H54 (cell line): ENCODE results near the gene SMOC1.
A peak's percentile ranks its signal among the peaks of the same experiment; 100 is the strongest.

ENCODE experiments used
- DNase-seq: peaks from one replicate; pipeline ENCODE4 v3.0.0; 2011; ENCODE audit warnings: low spot score, mixed read lengths; ENCODE audit not compliant: insufficient read length
- FAIRE-seq: peaks from 3 replicates; lab custom pipeline; 2011; peaks lifted over from hg19 to GRCh38; lab: Jason Lieb, UNC
- POLR2A ChIP-seq: IDR thresholded peaks from 2 replicates; pipeline ENCODE4 v1.6.1; 2011; ENCODE audit warnings: low read depth, mild to moderate bottlenecking, low read length

Gene SMOC1

DNA sequence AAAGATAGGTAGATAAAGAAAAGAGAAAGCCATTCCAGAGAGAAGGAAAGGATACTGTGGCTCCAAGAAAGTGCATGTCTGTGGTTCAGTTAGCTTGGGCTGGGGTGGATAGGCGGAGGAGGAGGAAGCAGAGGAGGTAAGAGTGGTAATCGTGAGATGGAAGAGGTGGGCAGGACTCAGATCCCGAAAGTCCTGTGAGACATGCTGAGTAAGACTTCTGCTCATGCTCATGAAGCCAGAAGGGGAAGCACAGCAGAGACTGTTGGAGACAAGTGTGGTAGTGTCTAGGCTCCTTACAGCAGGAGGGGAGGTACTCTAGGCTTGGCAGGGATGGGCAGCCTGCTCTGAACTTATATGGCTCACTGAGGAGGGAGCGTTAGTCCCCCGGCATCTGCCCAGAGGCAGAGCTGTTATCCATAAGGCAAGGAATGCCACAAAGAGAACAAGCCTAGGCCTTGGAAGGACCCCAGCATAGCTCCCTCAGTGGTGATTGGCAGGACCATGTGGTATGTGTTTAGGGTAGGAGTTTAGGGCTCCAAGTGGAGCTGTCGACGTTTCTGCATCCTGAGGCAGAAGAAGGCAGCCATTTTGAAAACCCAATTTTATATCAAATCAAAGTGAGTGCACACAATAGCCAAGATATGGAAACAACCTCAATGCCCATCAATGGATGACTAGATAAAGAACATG is 135.3 kb downstream of the SMOC1 start:
- FAIRE-seq (no peak), DNase-seq (no peak)
- TF ChIP-seq POLR2A: no peak

DNA sequence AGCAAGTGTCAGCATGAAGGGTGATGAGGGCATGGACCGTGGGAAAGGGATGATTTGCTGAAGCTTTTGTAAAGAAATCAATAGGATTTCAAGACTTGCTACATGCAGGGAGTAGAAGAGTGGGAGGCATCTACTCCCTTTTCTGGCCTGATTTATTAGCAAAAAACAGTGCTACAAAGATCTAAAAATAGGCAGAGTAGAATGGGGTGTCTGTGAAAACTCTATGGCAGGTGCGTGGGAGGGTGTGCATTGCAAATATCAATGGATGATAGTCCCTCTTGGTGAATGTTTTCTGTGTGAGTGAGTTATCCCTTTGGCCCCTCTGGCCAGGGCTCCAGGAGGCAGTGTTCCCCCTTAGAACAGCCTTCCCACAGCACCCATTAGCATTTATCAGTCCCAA is 139.0 kb downstream of the SMOC1 start:
- TF ChIP-seq POLR2A: no peak
- no peak for FAIRE-seq
- DNase-seq: no peak

DNA sequence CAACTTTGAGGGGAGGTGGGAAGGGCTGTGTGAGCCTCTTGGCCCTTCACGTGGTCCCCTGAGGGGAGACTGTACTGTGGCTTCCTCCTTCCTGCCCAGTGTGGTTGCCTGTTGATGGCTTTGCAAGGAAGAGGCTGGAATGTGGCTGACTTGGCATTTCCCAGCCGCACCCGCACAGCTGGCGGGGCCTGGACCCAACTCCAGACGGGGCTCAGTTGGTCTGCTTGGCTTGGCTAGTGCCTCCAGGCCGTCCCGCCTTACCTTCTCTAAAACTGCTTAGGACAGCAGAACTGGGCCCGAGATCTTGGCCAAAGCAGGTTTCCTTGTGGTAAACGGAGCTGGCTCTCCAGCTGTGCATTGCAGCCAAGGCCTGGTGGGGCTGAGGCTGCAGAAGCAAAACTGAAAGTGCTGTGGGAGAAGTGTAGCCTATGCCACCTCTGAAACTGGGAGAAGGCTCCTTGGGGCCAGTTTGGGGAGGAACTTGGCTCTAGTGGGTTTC is 139.5 kb downstream of the SMOC1 start:
- DNase-seq: no peak
- no peak for FAIRE-seq
- TF ChIP-seq POLR2A: no peak

DNA sequence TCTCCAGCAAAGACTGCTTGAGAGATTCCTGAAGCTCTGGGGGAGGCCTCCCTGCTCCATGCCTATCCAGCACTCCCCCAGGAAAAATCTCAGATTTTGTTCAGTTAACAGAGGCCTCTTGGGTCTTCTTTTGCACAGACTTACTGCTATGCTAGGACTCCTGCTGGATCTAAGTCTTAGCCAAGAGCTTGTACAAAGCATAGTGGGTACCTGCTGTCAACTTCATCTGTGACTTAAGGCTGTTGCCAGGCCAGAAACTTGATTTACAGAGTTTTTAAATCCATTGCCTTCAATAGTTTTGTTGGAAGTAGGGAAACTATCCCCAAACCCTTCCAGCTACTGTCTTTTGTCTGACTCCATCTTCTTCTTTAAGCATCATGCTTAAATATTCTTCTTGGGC is 140.5 kb downstream of the SMOC1 start:
- no peak for TF ChIP-seq POLR2A
- no peak for FAIRE-seq
- DNase-seq: no peak

DNA sequence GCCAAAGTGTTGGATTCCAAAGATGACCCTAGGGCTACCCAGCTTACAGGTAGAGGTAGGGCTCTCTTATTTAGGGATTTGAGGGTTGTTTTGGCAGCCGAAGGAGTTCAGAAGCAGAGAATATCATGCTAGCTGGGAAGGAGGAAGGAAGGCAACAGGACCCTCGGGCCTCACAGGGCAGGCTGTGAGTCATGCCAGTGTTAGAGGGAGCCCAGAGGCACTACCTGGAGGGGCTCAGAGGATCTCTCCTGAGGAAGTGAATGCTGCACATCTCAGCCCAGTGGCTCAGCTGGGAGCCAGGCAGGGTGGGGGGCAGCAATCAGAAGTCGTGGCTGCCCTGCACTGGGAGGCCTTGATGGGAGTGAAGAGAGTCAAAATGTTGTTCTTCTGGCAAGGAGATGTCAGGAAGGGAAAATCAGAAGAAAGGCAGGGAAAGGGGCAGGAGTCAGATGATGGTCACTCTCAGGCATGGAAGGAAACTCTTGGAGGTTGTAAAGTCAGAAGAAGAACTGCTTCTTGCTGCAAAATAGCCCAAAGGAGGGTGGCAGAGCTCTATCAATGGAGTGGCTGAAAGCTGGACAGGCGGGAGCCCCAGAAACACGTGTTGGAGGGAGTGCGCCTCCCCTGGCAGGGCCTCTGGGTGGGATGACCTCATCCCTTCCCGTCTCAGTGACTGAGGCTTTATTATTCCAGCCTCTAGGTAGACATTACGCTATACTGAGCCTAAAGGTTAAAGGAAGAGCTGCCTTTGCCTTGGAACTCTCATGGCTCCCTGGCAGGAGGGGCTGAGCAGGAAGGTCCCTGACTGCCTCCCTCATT is 141.3 kb downstream of the SMOC1 start:
- TF ChIP-seq POLR2A: no peak
- DNase-seq (no peak), FAIRE-seq (no peak)

DNA sequence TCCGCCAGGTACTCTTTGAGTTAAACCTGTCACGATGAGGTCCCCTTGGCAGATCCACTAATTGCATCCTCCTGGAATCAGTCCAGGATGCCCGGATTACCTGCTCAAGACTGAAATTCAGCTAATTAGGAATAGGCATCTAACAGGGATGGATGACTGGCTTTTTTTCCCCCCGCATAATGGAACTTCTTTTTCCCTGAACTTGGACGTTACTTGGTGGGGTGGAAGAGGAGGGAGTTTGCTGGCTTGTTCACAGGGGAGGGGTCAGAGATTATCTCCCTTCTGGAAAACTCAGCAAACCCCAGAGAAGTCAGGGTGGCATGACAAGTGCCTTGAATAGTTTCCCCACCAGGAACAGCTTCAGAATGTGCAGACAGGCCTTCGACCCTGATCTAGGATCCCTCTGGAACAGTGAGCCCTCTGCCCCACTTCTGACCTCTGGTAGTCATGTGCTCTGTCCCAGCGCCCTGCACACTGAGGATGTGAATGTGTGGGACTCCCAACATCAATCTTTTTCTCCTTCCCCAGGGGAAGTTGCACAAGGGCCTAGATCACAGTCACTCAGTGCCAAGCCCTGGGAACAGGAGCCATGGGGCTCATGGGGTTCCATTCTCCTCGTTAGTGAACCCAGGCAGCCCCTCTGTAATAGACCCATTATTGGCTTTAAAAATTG is 142.5 kb downstream of the SMOC1 start:
- DNase-seq (no peak), FAIRE-seq (no peak)
- TF ChIP-seq POLR2A: no peak

DNA sequence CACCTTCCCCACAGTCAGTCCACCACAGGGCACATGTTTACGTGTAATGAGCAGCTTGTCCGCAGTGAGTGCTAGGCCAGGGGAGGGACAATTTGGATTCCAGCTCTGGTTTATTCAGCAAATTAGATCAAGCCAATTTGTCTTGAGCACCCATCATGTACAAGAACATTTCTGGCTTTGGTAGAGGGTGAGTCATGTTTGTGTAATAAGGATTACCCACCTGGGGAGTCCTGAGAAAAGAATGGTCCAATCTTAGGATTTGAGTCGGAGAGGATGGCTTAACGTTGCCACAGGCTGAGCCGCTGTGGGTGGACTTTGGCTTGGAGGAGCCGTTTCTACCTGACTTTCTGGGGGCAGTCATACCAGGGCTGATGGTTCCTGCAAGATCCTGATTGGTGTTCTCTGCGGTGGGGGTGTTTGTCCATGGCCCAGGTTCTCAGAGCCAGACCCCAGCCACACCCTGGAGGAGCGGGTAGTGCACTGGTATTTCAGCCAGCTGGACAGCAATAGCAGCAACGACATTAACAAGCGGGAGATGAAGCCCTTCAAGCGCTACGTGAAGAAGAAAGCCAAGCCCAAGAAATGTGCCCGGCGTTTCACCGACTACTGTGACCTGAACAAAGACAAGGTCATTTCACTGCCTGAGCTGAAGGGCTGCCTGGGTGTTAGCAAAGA is 143.7 kb downstream of the SMOC1 start:
- no peak for TF ChIP-seq POLR2A
- no peak for FAIRE-seq

DNA sequence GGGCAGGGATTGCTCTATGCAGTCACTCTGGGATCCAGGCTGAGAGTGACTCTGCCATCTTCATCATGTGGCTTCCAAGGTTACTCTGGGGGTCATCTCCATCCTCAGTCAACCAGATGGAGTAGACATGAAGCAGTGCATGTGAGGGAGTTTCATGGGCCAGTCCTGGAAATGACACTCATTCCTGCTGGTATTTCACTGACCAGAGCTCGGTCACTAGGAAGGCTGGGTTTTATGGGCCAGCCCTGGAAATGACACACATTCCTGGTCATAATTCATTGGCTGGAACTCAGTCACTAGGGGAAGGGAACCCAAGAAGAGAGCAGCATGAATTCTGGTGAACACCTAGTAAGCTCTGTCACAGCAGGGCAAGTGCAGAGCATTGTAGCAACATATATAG is 144.7 kb downstream of the SMOC1 start:
- TF ChIP-seq POLR2A: no peak
- FAIRE-seq (no peak), DNase-seq (no peak)

More for the DNA sequence above, 143.7 kb downstream of the SMOC1 start:
- DNase-seq: no peak

DNA sequence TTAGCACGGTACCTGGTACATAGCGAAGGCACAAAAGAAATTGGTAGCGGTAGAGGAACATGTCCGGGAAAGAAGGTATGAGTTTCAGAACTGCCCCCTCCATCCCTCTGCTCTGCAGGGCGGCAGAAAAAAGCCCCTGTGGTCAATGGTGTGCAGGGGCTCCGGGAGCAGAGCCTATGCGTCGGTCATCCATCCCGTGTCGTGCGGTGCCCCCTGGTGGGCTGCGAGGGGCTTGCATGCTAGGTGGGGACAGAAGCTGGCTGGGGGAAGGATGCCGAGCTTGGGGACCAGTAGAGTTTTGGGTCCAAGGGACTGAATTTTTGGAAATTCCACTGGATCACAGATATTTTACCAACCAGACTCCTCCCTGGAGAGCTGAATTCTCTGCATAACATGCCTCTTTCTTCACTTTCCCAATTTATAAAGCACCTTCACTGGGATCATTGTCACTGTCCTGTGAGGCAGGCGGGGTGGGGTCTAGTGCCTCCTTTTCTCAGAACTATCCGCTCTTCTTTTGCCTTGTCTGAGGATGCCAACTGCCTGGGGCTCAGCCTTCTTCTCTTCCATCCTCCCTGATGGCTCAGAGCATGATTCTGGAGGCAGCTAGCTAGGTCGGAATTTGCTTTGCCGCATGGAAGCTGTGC is 148.7 kb downstream of the SMOC1 start:
- no peak for TF ChIP-seq POLR2A
- no peak for FAIRE-seq
- DNase-seq: peak; percentile 51

DNA sequence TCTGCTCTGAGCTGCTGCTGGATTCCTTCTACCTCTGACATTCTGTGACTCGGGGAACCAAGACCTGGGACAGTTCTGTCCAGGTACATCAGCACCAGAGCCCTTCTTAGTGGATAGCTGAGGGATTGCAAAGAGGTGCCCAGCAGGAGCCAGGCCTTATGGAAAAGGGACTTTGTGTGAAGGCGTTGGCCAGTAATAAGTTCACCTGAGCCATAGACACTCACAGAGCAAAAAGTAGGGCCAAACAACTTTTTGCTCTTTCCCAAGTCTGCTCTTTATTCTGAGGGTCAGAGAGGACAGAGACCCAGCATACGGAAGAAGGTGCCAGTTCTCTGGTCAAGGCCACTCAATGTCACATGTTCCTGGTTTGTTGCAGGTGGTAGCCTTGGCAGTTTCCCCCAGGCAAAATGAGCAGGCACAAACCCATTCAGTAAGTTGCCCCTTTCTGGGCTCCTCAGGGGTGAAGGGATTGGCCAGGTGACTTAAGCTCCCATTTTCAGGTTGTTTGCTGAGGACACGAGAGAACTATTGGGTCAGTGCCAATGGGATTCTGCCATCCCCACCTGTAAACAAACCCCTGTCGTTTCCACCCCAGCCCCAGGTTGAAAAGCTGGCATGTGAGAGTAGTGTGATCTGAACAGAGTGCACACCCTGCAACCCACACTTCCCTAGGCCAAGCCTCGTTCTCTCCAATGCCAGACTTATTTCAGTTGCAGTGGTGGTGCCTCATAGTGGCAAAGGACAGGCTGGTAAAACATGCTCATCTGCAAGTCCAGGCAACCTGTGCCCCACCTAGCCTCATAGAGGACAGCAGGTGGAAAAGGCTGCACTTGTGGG is 150.3 kb downstream of the SMOC1 start:
- no peak for TF ChIP-seq POLR2A
- DNase-seq (no peak), FAIRE-seq (no peak)

DNA sequence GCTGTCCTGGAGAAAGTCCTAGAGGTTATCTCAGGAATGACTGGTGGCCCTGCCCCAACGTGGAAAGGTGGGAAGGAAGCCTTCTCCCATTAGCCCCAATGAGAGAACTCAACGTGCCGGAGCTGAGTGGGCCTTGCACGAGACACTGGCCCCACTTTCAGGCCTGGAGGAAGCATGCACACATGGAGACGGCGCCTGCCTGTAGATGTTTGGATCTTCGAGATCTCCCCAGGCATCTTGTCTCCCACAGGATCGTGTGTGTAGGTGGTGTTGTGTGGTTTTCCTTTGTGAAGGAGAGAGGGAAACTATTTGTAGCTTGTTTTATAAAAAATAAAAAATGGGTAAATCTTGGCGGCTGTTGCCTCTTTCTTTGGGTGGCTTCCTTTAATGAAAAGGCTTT is 152.8 kb downstream of the SMOC1 start:
- TF ChIP-seq POLR2A: no peak
- FAIRE-seq (no peak), DNase-seq (no peak)

DNA sequence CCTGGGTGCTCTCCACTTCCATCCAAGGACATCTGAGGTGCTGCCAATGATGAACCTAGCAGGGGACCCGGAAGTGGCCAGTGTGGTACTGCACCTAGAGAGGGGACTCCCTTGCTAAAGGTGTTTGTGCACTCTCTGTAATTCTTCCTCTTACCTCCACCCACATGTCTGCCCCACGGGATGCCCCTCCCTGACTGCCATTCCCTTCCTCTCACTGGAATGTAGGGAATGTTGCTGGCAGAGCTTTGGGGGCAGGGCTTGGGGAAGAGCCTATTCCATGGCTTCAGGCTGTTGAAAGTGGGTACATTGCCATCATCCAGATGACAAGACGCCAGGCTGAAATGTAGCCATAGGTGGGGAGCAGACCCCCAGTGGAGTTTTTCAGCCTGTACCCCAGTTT is 153.2 kb downstream of the SMOC1 start:
- FAIRE-seq (no peak), DNase-seq (peak; percentile 26)
- TF ChIP-seq POLR2A: no peak
